Spleen (tissue), 11 donors: ENCODE measurements around the gene MSANTD1. TPM values are rescaled to one million over a fixed set of nuclear protein-coding genes. Genes with fewer than 3 reads are reported as not detected.

Experiments
- DNase-seq: peaks from one replicate; pipeline ENCODE4 v3.0.0-alpha.2; 2020
- H3K27ac ChIP-seq, 8 donors: fragments of 200-600 bp; sonication (generic) in 7 of 8; 1 replicate in 4 of 8; 2 replicates in 4 of 8; pipeline versions ENCODE4 v1.5.0 to v1.8.0; 2016 to 2021; ENCODE audit warnings: inconsistent platforms in 4 of 8, mild to moderate bottlenecking in 4 of 8, moderate library complexity in 1 of 8
- H3K27me3 ChIP-seq, 7 donors: fragments of 200-600 bp; sonication (generic) in 6 of 7; replicated peaks in 1 of 7; 1 replicate in 4 of 7; 2 replicates in 3 of 7; pipeline versions ENCODE4 v1.5.0 to v1.8.0; 2016 to 2021; ENCODE audit warnings: inconsistent platforms in 3 of 7, mild to moderate bottlenecking in 1 of 7
- H3K36me3 ChIP-seq, 6 donors: fragments of 200-600 bp; sonication (generic) in 5 of 6; 1 replicate in 4 of 6; 2 replicates in 2 of 6; pipeline versions ENCODE4 v1.5.0 to v1.8.0; 2016 to 2021; ENCODE audit warnings: inconsistent platforms in 2 of 6
- H3K4me1 ChIP-seq, 6 donors: fragments of 200-600 bp; sonication (generic) in 5 of 6; 1 replicate in 3 of 6; 2 replicates in 3 of 6; pipeline versions ENCODE4 v1.5.0 to v1.8.0; 2016 to 2021; ENCODE audit warnings: inconsistent platforms in 3 of 6
- H3K4me3 ChIP-seq, 8 donors: fragments of 200-600 bp; sonication (generic) in 7 of 8; 1 replicate in 4 of 8; 2 replicates in 4 of 8; pipeline versions ENCODE4 v1.5.0 to v1.8.0; 2016 to 2021; ENCODE audit warnings: inconsistent platforms in 4 of 8, mild to moderate bottlenecking in 4 of 8, moderate library complexity in 2 of 8
- H3K9me3 ChIP-seq, 8 donors: fragments of 200-600 bp; sonication (generic) in 7 of 8; 1 replicate in 4 of 8; 2 replicates in 4 of 8; pipeline versions ENCODE4 v1.5.0 to v1.8.0; 2016 to 2021; ENCODE audit warnings: inconsistent platforms in 4 of 8
- POLR2A ChIP-seq, 3 donors: fragments of 450-650 bp; IDR thresholded peaks; one replicate each; pipeline ENCODE4 v1.5.1; 2017; ENCODE audit warnings: antibody characterized with exemption in 3 of 3, mild to moderate bottlenecking in 1 of 3
- POLR2AphosphoS5 ChIP-seq, 3 donors: sonication (generic); formaldehyde crosslinking; IDR thresholded peaks; one replicate each; pipeline ENCODE4 v1.5.1; 2017; ENCODE audit warnings: antibody characterized with exemption in 3 of 3
- WGBS, 5 donors: extraction: QIAGEN DNeasy Blood & Tissue Kit in 3 of 5; methylation state at CpG; one replicate each; pipeline versions ENCODE4 v1.1.5 to v1.1.7; 2013 to 2018; 5-methylcytosine and 5-hydroxymethylcytosine counted together
- intact Hi-C: fragments of 100-400 bp; cut with DNase I; formaldehyde crosslinking; loops from one replicate; pipeline ENCODE4 v1.15.0; 2023; ENCODE audit warnings: low total_unique reads
- polyA plus RNA-seq, 3 donors: library from polyadenylated mRNA; stranded (reverse); fragments of 200-250 nt; gene quantifications; one replicate each; pipeline ENCODE4 v1.2.1, GENCODE V29; 2013
- total RNA-seq, 7 donors: library from RNA; depleted of rRNA in 3 of 7; stranded (reverse); fragments of >200 nt in 3 of 7; fragmentation: NEBNext Ultra II Directional in 4 of 7; extraction: Animal tissue kit (Norgen Biotek cat#: 25700) in 4 of 7; gene quantifications; one replicate each; pipeline versions ENCODE4 v1.1.0 to v1.2.1, GENCODE V29; 2016 to 2021
- TF ChIP-seq, protein P1 (sequence below), 11 experiments: fragments of 200-600 bp in 7 of 11; fragments of 450-650 bp in 4 of 11; sonication (generic) in 4 of 11; IDR thresholded peaks in 8 of 11; conservative IDR thresholded peaks in 3 of 11; 1 replicate in 7 of 11; 2 replicates in 4 of 11; pipeline versions ENCODE4 v1.4.0 to v1.8.0; 2016 to 2021; ENCODE audit warnings: antibody characterized with exemption in 11 of 11, inconsistent platforms in 4 of 11, mild to moderate bottlenecking in 1 of 11
- donor health status: healthy with polysubstance abuse.
- donor health status: DM: no; HTN: no; CAD: no; lungs with moderate emphysema.
- donor health status: DM: no; HTN: no; CAD: no.
- donor health status: Bipolar disorder and iron deficiency.
- donor health status: healthy.
- donor health status: DM: no; HTN: no; CAD: no.
- donor health status: DM: yes; HTN: yes; CAD: no.

The MSANTD1 gene
- total and polyA plus RNA-seq, 10 donors, result 0.41 to 2.8 (median 1.8) TPM

DNA sequence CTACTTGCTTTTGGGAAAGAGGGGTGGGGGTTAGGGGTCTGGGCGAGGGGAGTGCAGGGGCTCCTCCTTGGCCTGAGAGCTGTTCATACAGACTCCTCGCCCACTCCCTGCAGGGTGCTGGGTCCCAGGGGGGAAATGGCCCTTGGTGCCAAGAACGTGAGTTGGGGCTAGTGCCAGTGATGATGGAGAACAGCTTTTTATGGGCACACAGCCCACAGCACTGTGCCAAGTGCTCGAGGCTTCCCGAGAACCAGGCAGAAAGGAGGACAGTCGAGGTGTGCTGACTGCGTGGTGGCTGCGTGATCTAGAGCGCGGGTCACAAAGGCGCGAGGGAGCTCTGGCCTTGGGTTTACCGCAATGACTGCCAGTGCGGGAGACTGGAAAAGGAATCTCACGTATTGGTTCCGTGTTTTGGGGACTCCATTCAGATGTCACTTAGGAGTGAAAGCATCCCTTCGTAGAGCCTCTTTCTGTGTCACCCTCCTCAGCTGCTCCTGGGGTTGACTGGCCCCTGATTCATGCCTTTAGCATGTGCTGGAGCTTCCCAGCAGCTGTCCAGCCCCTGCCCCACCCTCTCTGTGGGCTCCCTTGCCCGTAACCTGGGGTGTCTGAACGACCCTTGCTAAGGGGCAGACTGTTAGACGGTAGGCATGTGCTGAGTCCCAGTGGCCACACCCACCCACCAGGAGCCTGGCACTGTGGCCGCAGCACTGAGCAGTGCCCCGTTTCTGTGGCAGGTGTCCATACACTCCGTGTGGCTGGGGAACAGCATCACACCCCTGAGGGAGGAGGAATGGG is 20.9 kb upstream of the MSANTD1 start:
- H3K36me3 ChIP-seq, result peaks cover 8 to 96% (median 83%) of the 10 kb centered on the region in 6 donors
- TF ChIP-seq POLR2A (IDR thresholded peaks at IDR 0.05), result no peak
- TF ChIP-seq, protein P1, sequence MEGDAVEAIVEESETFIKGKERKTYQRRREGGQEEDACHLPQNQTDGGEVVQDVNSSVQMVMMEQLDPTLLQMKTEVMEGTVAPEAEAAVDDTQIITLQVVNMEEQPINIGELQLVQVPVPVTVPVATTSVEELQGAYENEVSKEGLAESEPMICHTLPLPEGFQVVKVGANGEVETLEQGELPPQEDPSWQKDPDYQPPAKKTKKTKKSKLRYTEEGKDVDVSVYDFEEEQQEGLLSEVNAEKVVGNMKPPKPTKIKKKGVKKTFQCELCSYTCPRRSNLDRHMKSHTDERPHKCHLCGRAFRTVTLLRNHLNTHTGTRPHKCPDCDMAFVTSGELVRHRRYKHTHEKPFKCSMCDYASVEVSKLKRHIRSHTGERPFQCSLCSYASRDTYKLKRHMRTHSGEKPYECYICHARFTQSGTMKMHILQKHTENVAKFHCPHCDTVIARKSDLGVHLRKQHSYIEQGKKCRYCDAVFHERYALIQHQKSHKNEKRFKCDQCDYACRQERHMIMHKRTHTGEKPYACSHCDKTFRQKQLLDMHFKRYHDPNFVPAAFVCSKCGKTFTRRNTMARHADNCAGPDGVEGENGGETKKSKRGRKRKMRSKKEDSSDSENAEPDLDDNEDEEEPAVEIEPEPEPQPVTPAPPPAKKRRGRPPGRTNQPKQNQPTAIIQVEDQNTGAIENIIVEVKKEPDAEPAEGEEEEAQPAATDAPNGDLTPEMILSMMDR (IDR thresholded peaks at IDR 0.05 in 8 of 11, conservative IDR thresholded peaks at IDR 0.05 in 3 of 11), result no peak
- peaks cover 0 to 37% (median 10%) of the 10 kb centered on the region in 6 donors for H3K4me1 ChIP-seq
- no peaks in the 10 kb centered on the region for H3K9me3 ChIP-seq
- no peaks in the 10 kb centered on the region for H3K27me3 ChIP-seq
- peak overlapping the region in 2 of 8 donors; percentile 46 to 61 for H3K27ac ChIP-seq
- DNase-seq, result no peak
- intact Hi-C loops, result no loop called here
- no peak overlapping the region for H3K4me3 ChIP-seq
- 90 to 94% (median 94%) methylated on average over 22 to 23 of the region's 23 CpGs for WGBS, 5 donors

DNA sequence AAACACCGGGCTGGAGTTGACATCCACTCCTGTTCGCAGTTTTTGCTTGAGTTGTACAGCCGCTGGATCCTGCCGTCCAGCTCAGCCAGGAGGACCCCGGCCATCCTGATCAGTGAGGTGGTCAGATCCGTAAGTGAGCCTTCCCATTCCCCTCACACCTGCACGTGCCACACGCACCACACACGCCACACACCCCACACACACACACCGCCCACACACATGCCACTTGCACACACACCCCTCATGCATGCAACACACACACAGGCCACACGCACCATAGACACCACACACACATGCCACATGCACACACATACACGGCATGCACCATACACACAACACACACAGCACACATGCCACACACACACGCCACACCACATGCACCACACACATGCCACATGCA is 20.1 kb upstream of the MSANTD1 start:
- intact Hi-C loops, result no loop called here

DNA sequence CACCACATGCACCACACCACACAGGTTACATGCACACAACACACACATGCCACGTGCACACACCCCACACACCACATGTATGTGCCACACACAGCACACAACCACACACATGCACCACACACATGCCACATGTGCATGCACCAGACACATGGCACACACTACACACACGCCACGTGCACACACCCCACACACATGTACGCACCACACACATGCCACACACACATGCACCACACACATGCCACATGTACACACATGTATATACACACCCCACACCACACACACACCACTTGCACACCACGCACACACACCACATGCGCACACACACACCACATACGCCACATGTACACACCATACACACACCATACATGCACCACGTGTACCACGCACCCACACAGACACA is 19.6 kb upstream of the MSANTD1 start:
- no peak for TF ChIP-seq POLR2AphosphoS5 (IDR thresholded peaks at IDR 0.05)
- no peak for TF ChIP-seq POLR2A (IDR thresholded peaks at IDR 0.05)
- TF ChIP-seq, protein P1 (IDR thresholded peaks at IDR 0.05 in 8 of 11, conservative IDR thresholded peaks at IDR 0.05 in 3 of 11), result no peak
- DNase-seq, result no peak
- H3K27me3 ChIP-seq, result no peaks in the 10 kb centered on the region
- peaks cover 6 to 96% (median 83%) of the 10 kb centered on the region in 6 donors for H3K36me3 ChIP-seq
- H3K27ac ChIP-seq, result no peak overlapping the region
- intact Hi-C loops, result no loop called here
- 97 to 98% (median 98%) methylated on average over 9 of the region's 9 CpGs for WGBS, 5 donors
- no peaks in the 10 kb centered on the region for H3K9me3 ChIP-seq
- no peak overlapping the region for H3K4me3 ChIP-seq
- H3K4me1 ChIP-seq, result peaks cover 0 to 26% (median 10%) of the 10 kb centered on the region in 6 donors

More for the DNA sequence above, 20.1 kb upstream of the MSANTD1 start:
- Histone ChIP-seq H3K36me3 (peaks cover 6 to 96% (median 83%) of the 10 kb centered on the region in 6 donors), H3K27me3 (no peaks in the 10 kb centered on the region), H3K4me3 (no peak overlapping the region), H3K4me1 (peaks cover 0 to 29% (median 10%) of the 10 kb centered on the region in 6 donors), H3K27ac (no peak overlapping the region), H3K9me3 (no peaks in the 10 kb centered on the region)
- WGBS, 5 donors, result 91 to 98% (median 97%) methylated on average over 13 of the region's 13 CpGs
- DNase-seq, result no peak
- TF ChIP-seq POLR2AphosphoS5 (IDR thresholded peaks at IDR 0.05), result no peak
- no peak for TF ChIP-seq POLR2A (IDR thresholded peaks at IDR 0.05)
- TF ChIP-seq, protein P1 (IDR thresholded peaks at IDR 0.05 in 8 of 11, conservative IDR thresholded peaks at IDR 0.05 in 3 of 11), result no peak

DNA sequence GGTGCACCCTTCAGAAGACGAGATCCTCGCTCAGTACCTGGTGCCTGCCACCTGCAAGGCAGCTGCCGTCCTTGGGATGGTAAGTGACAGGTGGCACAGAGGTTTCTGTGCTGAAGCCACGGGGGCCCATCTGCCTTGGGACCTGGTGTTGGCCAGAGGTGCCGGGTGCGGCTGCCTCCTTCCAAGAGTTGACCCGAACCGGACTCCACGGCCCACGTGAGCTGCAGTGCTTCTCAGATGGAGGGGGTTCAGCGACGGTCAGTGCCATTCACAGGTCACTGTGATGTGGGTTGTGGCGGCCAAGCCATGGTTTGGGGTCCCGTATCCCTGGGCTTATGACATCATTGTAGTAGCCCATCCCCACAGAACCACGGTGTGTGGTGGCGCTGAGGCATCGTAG is 19.0 kb upstream of the MSANTD1 start:
- DNase-seq, result peak; percentile 59
- intact Hi-C loops, result no loop called here
- Histone ChIP-seq H3K4me1 (peaks cover 0 to 19% (median 10%) of the 10 kb centered on the region in 6 donors), H3K4me3 (no peak overlapping the region), H3K9me3 (no peaks in the 10 kb centered on the region), H3K27me3 (no peaks in the 10 kb centered on the region), H3K36me3 (peaks cover 6 to 96% (median 82%) of the 10 kb centered on the region in 6 donors), H3K27ac (no peak overlapping the region)
- 95 to 98% (median 96%) methylated on average over 15 to 17 of the region's 17 CpGs for WGBS, 5 donors
- TF ChIP-seq POLR2AphosphoS5 (IDR thresholded peaks at IDR 0.05), result no peak
- TF ChIP-seq POLR2A (IDR thresholded peaks at IDR 0.05), result no peak
- TF ChIP-seq, protein P1 (IDR thresholded peaks at IDR 0.05 in 8 of 11, conservative IDR thresholded peaks at IDR 0.05 in 3 of 11), result no peak
